Neural crest cell (in vitro differentiated cells): Measurements from ENCODE around the gene PCDHB1. TPM values are rescaled to one million over a fixed set of nuclear protein-coding genes. Genes with fewer than 3 reads are reported as not detected.
A peak's percentile ranks its signal among the peaks of the same experiment; 100 is the strongest.
"Not testable (repeated sequence)": the region's sequence is repeated elsewhere in the genome, so short reads cannot be mapped to it uniquely, and the experiment has no call there.

ENCODE experiments used
- DNase-seq: peaks from one replicate; pipeline ENCODE4 v3.0.0; 2021; ENCODE audit warnings: low read depth, mixed read lengths, low spot score
- H3K27ac Mint-ChIP-seq: one replicate; pipeline ENCODE4 v1.8.0; 2021; ENCODE audit warnings: mild to moderate bottlenecking, mixed read lengths; ENCODE audit not compliant: unreplicated experiment
- H3K27me3 Mint-ChIP-seq: 2 replicates; pipeline ENCODE4 v1.8.0; 2021; ENCODE audit warnings: low read depth, mild to moderate bottlenecking, mixed read lengths
- H3K36me3 Mint-ChIP-seq: 2 replicates; pipeline ENCODE4 v1.8.0; 2021; ENCODE audit warnings: low read depth, mild to moderate bottlenecking, mixed read lengths
- H3K4me1 Mint-ChIP-seq: 2 replicates; pipeline ENCODE4 v1.8.0; 2021; ENCODE audit warnings: mixed read lengths
- H3K4me3 Mint-ChIP-seq: one replicate; pipeline ENCODE4 v1.8.0; 2021; ENCODE audit warnings: mild to moderate bottlenecking, mixed read lengths
- H3K9me3 Mint-ChIP-seq: 2 replicates; pipeline ENCODE4 v1.8.0; 2021; ENCODE audit warnings: mixed read lengths
- total RNA-seq: library from RNA; stranded (reverse); gene quantifications from 2 replicates; pipeline ENCODE4 v1.2.1, GENCODE V29; 2021
- TF ChIP-seq, protein P1 (sequence below): fragments of 200-600 bp; sonication (generic); conservative IDR thresholded peaks from 2 replicates; pipeline ENCODE4 v1.5.0; 2021; ENCODE audit warnings: antibody characterized with exemption, mild to moderate bottlenecking

Gene PCDHB1
- total RNA-seq, 1 donor from 2014 or later = 0.14 TPM

DNA sequence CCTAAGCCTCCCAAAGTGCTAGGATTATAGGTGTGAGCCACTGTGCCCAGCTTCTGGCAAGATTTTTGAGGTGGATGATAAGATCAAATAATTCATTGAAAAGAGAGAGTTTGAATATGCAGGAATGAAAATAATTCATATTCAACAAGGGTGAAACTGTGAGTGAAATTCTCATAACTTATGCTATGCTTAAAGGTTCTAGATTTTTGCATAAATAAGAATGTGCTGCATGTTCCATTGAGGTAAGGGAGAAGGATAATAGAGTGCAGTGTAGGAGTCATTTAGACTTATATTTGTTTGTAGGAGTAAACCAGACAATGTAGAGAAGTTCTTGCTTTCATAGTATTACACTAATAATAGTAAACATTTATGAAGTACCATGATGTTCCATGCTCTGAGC, 31.1 kb downstream of the PCDHB1 start:
- Mint-ChIP-seq H3K9me3 (peaks cover 11% of the 10 kb centered on the region), H3K4me3 (no peak overlapping the region), H3K4me1 (peaks cover 4% of the 10 kb centered on the region), H3K27ac (no peak overlapping the region), H3K27me3 (peaks cover 1% of the 10 kb centered on the region), H3K36me3 (peaks cover 3% of the 10 kb centered on the region)
- no peak for DNase-seq
- TF ChIP-seq, protein P1, sequence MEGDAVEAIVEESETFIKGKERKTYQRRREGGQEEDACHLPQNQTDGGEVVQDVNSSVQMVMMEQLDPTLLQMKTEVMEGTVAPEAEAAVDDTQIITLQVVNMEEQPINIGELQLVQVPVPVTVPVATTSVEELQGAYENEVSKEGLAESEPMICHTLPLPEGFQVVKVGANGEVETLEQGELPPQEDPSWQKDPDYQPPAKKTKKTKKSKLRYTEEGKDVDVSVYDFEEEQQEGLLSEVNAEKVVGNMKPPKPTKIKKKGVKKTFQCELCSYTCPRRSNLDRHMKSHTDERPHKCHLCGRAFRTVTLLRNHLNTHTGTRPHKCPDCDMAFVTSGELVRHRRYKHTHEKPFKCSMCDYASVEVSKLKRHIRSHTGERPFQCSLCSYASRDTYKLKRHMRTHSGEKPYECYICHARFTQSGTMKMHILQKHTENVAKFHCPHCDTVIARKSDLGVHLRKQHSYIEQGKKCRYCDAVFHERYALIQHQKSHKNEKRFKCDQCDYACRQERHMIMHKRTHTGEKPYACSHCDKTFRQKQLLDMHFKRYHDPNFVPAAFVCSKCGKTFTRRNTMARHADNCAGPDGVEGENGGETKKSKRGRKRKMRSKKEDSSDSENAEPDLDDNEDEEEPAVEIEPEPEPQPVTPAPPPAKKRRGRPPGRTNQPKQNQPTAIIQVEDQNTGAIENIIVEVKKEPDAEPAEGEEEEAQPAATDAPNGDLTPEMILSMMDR = no peak

DNA sequence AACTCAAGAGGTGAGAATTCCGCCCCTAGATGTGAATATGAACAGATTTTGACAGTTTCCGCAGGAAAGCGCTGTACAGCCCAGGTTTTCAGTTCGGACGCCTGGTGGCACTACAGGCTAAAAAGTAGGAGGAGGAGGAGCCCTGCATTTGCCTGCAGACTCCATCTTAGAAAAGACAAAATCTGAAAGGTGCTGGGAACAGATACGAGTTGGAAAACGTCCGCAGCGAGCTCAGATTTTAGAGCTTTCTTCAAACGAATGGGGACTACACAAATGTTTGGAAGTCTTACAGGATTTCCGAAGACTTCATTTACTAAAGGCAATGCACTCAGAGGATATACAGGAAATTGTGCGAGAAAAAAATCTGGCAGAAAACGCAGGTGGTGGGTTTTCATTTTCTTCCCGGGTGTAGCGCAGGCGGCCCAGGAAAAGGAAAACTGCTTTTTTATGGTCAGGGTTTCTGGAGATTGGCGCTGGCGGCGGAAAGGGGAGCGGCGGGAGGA, 33.4 kb downstream of the PCDHB1 start:
- H3K4me3 Mint-ChIP-seq = peak overlapping the region; percentile 76
- TF ChIP-seq, protein P1 = peak; percentile 70
- peaks cover 3% of the 10 kb centered on the region for H3K36me3 Mint-ChIP-seq
- H3K9me3 Mint-ChIP-seq = peaks cover 12% of the 10 kb centered on the region
- H3K27ac Mint-ChIP-seq = peak overlapping the region; percentile 81
- peaks cover 5% of the 10 kb centered on the region for H3K27me3 Mint-ChIP-seq
- peaks cover 4% of the 10 kb centered on the region for H3K4me1 Mint-ChIP-seq
- no peak for DNase-seq

DNA sequence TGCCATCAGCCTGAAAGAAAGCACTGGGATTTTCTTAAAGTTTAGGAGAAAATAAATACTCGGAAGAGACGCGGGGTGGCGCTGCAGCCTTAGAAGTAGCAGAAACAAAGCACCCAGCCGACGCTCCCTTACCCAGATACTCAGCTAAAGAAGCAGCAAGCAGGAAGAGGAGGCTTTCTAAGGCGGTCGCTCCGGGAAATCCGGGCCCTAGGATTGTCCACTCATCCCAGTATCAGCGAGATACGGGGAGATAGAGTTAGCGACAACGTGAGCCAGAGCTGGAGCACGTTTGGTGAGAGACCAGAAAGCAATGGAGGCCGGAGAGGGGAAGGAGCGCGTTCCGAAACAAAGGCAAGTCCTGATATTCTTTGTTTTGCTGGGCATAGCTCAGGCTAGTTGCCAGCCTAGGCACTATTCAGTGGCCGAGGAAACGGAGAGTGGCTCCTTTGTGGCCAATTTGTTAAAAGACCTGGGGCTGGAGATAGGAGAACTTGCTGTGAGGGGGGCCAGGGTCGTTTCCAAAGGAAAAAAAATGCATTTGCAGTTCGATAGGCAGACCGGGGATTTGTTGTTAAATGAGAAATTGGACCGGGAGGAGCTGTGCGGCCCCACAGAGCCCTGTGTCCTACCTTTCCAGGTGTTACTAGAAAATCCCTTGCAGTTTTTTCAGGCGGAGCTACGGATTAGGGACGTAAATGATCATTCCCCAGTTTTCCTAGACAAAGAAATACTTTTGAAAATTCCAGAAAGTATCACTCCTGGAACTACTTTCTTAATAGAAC, 43.5 kb downstream of the PCDHB1 start, which contains the start of gene PCDHB2:
Gene PCDHB2 (plus strand): TSS at position 135 of the 782 bp plus-strand sequence. CDS start 176 bp downstream, at position 311.
- H3K27ac Mint-ChIP-seq = peak within 1 kb of the TSS; percentile 99
- DNase-seq = peak; percentile 69
- H3K27me3 Mint-ChIP-seq = peaks cover 3% of the 10 kb centered on the region
- TF ChIP-seq, protein P1 = peak; percentile 89
- H3K36me3 Mint-ChIP-seq = peaks cover 46% of the 10 kb centered on the region
- H3K4me3 Mint-ChIP-seq = peak within 1 kb of the TSS; percentile 93
- peaks cover 15% of the 10 kb centered on the region for H3K4me1 Mint-ChIP-seq
- H3K9me3 Mint-ChIP-seq = peaks cover 14% of the 10 kb centered on the region

GRCh38 chr5:141095263-141095641, 44.1 kb downstream of the PCDHB1 start:
- peaks cover 19% of the 10 kb centered on the region for H3K9me3 Mint-ChIP-seq
- H3K4me3 Mint-ChIP-seq = peak overlapping the region; percentile 93
- H3K27me3 Mint-ChIP-seq = peaks cover 3% of the 10 kb centered on the region
- TF ChIP-seq, protein P1 = no peak
- DNase-seq = no peak
- peak overlapping the region; percentile 99 for H3K27ac Mint-ChIP-seq
- H3K4me1 Mint-ChIP-seq = peaks cover 15% of the 10 kb centered on the region
- peaks cover 52% of the 10 kb centered on the region for H3K36me3 Mint-ChIP-seq

DNA sequence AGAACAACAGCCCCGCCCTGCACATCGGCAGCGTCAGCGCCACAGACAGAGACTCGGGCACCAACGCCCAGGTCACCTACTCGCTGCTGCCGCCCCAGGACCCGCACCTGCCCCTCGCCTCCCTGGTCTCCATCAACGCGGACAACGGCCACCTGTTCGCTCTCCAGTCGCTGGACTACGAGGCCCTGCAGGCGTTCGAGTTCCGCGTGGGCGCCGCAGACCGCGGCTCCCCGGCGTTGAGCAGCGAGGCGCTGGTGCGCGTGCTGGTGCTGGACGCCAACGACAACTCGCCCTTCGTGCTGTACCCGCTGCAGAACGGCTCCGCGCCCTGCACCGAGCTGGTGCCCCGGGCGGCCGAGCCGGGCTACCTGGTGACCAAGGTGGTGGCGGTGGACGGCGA, 45.0 kb downstream of the PCDHB1 start:
- peaks cover 62% of the 10 kb centered on the region for H3K36me3 Mint-ChIP-seq

DNA sequence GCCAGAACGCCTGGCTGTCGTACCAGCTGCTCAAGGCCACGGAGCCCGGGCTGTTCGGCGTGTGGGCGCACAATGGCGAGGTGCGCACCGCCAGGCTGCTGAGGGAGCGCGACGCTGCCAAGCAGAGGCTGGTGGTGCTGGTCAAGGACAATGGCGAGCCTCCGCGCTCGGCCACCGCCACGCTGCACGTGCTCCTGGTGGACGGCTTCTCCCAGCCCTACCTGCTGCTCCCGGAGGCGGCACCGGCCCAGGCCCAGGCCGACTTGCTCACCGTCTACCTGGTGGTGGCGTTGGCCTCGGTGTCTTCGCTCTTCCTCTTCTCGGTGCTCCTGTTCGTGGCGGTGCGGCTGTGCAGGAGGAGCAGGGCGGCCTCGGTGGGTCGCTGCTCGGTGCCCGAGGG, 45.4 kb downstream of the PCDHB1 start:
- H3K27ac Mint-ChIP-seq, DNase-seq, H3K4me3 Mint-ChIP-seq, H3K27me3 Mint-ChIP-seq: not testable (repeated sequence)
- Mint-ChIP-seq H3K4me1 (peaks cover 15% of the 10 kb centered on the region), H3K9me3 (peaks cover 23% of the 10 kb centered on the region), H3K36me3 (peaks cover 66% of the 10 kb centered on the region)

More for the DNA sequence above, 45.0 kb downstream of the PCDHB1 start:
- DNase-seq, H3K27me3 Mint-ChIP-seq, H3K27ac Mint-ChIP-seq: not testable (repeated sequence)
- Mint-ChIP-seq H3K4me3 (peak overlapping the region; percentile 93), H3K4me1 (peaks cover 15% of the 10 kb centered on the region), H3K9me3 (peaks cover 23% of the 10 kb centered on the region)
